Spinal cord (tissue), 10 donors: ENCODE data around the gene ARMC9. TPM values are rescaled to one million over a fixed set of nuclear protein-coding genes. Genes with fewer than 3 reads are reported as not detected.
A peak's percentile ranks its signal among the peaks of the same experiment; 100 is the strongest.
"Not testable (repeated sequence)": the region's sequence is repeated elsewhere in the genome, so short reads cannot be mapped to it uniquely, and the experiment has no call there.

Experiments
- DNase-seq, 6 donors: peaks; one replicate each; pipeline versions ENCODE4 v3.0.0 to v3.0.0-alpha.2; 2013 to 2015; ENCODE audit warnings: low spot score in 6 of 6, low read depth in 4 of 6
- H3K27ac ChIP-seq: one replicate; pipeline ENCODE4 v1.5.1; 2013; ENCODE audit warnings: low read depth, low read length, control low read depth
- H3K27me3 ChIP-seq: one replicate; pipeline ENCODE4 v1.6.1; 2013; ENCODE audit warnings: low read length; ENCODE audit not compliant: control insufficient read depth, insufficient read depth
- H3K36me3 ChIP-seq: one replicate; pipeline ENCODE4 v1.6.1; 2013; ENCODE audit warnings: low read length; ENCODE audit not compliant: control insufficient read depth, insufficient read depth
- H3K4me1 ChIP-seq: one replicate; pipeline ENCODE4 v1.6.1; 2013; ENCODE audit warnings: low read length; ENCODE audit not compliant: control insufficient read depth, insufficient read depth
- H3K4me3 ChIP-seq: one replicate; pipeline ENCODE4 v1.5.1; 2013; ENCODE audit warnings: low read depth, low read length, control low read depth
- H3K9me3 ChIP-seq: one replicate; pipeline ENCODE4 v1.6.1; 2013; ENCODE audit warnings: low read length; ENCODE audit not compliant: control insufficient read depth, insufficient read depth
- WGBS: methylation state at CpG from one replicate; pipeline ENCODE4 v1.1.5; 2013; ENCODE audit warnings: missing lambda C conversion rate; ENCODE audit not compliant: insufficient coverage; 5-methylcytosine and 5-hydroxymethylcytosine counted together
- polyA plus RNA-seq, 2 donors: library from polyadenylated mRNA; unstranded; fragments of 120-200 nt; gene quantifications; one replicate each; pipeline ENCODE4 v1.2.1, GENCODE V29; 2013; ENCODE audit not compliant: insufficient read length in 2 of 2
- total RNA-seq, 2 donors: library from RNA; depleted of rRNA in 1 of 2; stranded (reverse); fragments of 120-200 nt in 1 of 2; fragments of >200 nt in 1 of 2; gene quantifications; one replicate each; pipeline versions ENCODE4 v1.2.3 to v1.2.4, GENCODE V29; 2013 to 2014
- donor health status: healthy.

The ARMC9 gene
- total and polyA plus RNA-seq, 4 donors: 14.4 to 27.6 (median 21.3) TPM

- H3K4me3 ChIP-seq: no peak overlapping the region
- DNase-seq: peak in 1 of 6 donors; percentile 13
- 71% methylated on average over 2 of the region's 5 CpGs for WGBS
Observed at GRCh38 chr2:231348704-231349373, 150.4 kb downstream of the ARMC9 start.

DNA sequence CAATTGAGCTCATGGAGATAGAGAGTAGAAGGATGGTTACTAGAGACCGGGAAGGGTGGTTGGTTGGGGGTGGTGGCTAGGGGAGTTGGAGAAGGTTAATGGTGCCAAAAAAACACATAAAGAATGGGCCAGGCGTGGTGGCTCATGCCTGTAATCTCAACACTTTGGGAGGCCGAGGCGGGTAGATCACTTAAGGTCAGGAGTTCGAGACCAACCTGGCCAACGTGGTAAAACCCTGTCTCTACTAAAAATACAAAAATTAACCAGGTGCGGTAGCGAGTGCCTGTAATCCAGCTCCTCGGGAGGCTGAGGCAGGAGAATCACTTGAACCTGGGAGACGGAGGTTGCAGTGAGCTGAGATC, 150.9 kb downstream of the ARMC9 start:
- 85% methylated on average over 2 of the region's 10 CpGs for WGBS
- not testable (repeated sequence) for H3K9me3 ChIP-seq, H3K27me3 ChIP-seq, H3K4me1 ChIP-seq, H3K27ac ChIP-seq, H3K36me3 ChIP-seq, H3K4me3 ChIP-seq, DNase-seq

More at GRCh38 chr2:231348704-231349373, 150.4 kb downstream of the ARMC9 start:
- Histone ChIP-seq H3K9me3 (no peaks in the 10 kb centered on the region), H3K27ac (no peak overlapping the region), H3K4me1 (no peaks in the 10 kb centered on the region), H3K27me3 (no peaks in the 10 kb centered on the region), H3K36me3 (peaks cover 4% of the 10 kb centered on the region)

- Histone ChIP-seq H3K36me3 (peaks cover 5% of the 10 kb centered on the region), H3K9me3 (no peaks in the 10 kb centered on the region), H3K4me1 (peaks cover 9% of the 10 kb centered on the region), H3K4me3 (no peak overlapping the region), H3K27ac (no peak overlapping the region), H3K27me3 (no peaks in the 10 kb centered on the region)
- 100% methylated on average over 3 of the region's 5 CpGs for WGBS
- no peak for DNase-seq
Observed at GRCh38 chr2:231351648-231352047, 153.2 kb downstream of the ARMC9 start.

- no peak overlapping the region for H3K27ac ChIP-seq
- H3K36me3 ChIP-seq: peaks cover 17% of the 10 kb centered on the region
- H3K9me3 ChIP-seq: no peaks in the 10 kb centered on the region
- peaks cover 9% of the 10 kb centered on the region for H3K4me1 ChIP-seq
- H3K27me3 ChIP-seq: no peaks in the 10 kb centered on the region
- DNase-seq: no peak
- no peak overlapping the region for H3K4me3 ChIP-seq
- 100% methylated on average over 1 of the region's 6 CpGs for WGBS
Observed at GRCh38 chr2:231353469-231353868, 155.0 kb downstream of the ARMC9 start.

DNA sequence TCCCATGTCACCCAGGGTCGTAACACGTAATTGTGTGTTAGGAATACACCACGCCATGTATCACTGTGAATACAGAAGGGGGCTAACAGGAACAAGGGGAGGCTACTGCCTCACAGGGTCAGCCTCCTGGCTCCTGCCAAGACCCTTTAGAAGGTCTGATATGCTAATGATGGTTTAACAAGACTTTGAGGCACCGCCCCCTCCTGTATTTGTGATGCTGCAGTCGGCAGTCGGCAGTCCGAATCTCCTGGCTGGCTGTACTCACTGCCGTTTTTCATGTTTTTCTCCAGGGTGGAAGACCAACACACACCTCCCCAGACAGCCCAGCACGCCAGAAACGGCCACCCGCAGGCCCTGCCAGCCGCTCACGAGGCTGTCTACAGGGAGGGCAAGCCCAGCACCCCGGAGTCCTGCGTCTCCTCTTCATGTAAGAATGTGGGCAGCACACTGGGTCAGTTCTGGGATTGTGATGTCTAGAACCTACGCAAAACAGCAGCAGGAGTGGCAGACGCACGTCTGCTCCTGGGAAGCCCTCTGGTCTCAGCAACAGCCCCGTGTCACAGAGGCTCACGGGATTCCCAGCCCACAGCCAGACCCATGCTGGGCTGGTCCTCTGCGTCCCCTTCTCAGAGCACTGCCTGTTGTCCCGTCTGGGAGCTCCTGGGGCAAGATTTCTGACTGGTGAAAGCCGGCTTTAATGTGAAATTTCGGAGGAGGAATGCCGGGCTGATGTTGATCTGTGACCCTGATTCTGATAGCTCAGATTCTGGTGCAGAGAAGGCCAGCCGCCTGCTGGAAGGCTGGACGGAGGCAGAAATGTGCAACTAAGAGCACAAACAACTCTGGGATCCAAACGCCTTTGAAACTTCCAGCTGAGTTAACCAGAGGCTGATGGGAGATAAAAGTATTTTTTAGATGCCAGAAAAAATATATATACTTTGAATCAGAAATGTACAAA, 157.4 kb downstream of the ARMC9 start:
- peaks cover 23% of the 10 kb centered on the region for H3K4me1 ChIP-seq
- H3K27ac ChIP-seq: peak overlapping the region; percentile 1
- H3K9me3 ChIP-seq: no peaks in the 10 kb centered on the region
- 57% methylated on average over 25 of the region's 28 CpGs for WGBS
- H3K36me3 ChIP-seq: peaks cover 28% of the 10 kb centered on the region
- H3K27me3 ChIP-seq: no peaks in the 10 kb centered on the region
- DNase-seq: peak in 1 of 6 donors; percentile 29
- no peak overlapping the region for H3K4me3 ChIP-seq

DNA sequence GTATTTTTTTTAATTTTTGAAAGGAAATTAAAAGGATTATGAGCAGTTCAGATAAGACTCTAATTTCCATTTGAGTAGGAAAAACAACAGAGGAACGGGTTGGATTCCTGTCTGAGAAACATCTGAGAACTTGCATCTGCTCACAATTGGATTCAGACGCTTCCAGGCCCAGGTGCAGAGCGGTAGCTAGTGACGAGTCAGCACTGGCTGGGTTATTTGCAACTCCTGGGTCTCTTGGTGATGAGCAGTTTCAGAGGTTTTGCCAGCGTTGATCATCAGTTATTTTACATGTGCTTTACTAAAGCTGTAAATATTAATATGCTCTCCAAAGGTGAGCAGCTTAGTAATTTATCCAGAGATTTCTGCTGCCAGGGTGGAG, 158.0 kb downstream of the ARMC9 start:
- Histone ChIP-seq H3K27me3 (no peaks in the 10 kb centered on the region), H3K4me3 (no peak overlapping the region), H3K4me1 (peaks cover 23% of the 10 kb centered on the region), H3K27ac (peak overlapping the region; percentile 1), H3K36me3 (peaks cover 31% of the 10 kb centered on the region), H3K9me3 (no peaks in the 10 kb centered on the region)
- 55% methylated on average over 3 of the region's 5 CpGs for WGBS
- no peak for DNase-seq

GRCh38 chr2:231357048-231357447, 158.6 kb downstream of the ARMC9 start:
- no peak overlapping the region for H3K4me3 ChIP-seq
- H3K27ac ChIP-seq: no peak overlapping the region
- WGBS: 90% methylated on average over 7 of the region's 7 CpGs
- H3K36me3 ChIP-seq: peaks cover 37% of the 10 kb centered on the region
- DNase-seq: no peak
- no peaks in the 10 kb centered on the region for H3K27me3 ChIP-seq
- H3K9me3 ChIP-seq: no peaks in the 10 kb centered on the region
- peaks cover 23% of the 10 kb centered on the region for H3K4me1 ChIP-seq

GRCh38 chr2:231357931-231358330, 159.5 kb downstream of the ARMC9 start:
- Histone ChIP-seq H3K36me3 (peaks cover 42% of the 10 kb centered on the region), H3K27ac (no peak overlapping the region), H3K4me1 (peaks cover 23% of the 10 kb centered on the region), H3K4me3 (no peak overlapping the region), H3K9me3 (no peaks in the 10 kb centered on the region), H3K27me3 (no peaks in the 10 kb centered on the region)
- no peak for DNase-seq
- 89% methylated on average over 4 of the region's 4 CpGs for WGBS

GRCh38 chr2:231359441-231359840, 161.0 kb downstream of the ARMC9 start:
- Histone ChIP-seq H3K4me3 (no peak overlapping the region), H3K4me1 (peaks cover 24% of the 10 kb centered on the region), H3K9me3 (no peaks in the 10 kb centered on the region), H3K27me3 (no peaks in the 10 kb centered on the region), H3K27ac (no peak overlapping the region), H3K36me3 (peaks cover 50% of the 10 kb centered on the region)
- 91% methylated on average over 6 of the region's 10 CpGs for WGBS
- no peak for DNase-seq
